ENCODE data around the gene NANOGP8.
"Not testable (repeated sequence)": the region's sequence is repeated elsewhere in the genome, so short reads cannot be mapped to it uniquely, and the experiment has no call there.

Gene NANOGP8

GRCh38 chr15:35085176-35085919 is at the start of gene NANOGP8:
TSS of gene NANOGP8 (minus strand) at chr15:35085295. CDS start at chr15:35085110, 185 bp downstream.
- DNase-seq = not testable (repeated sequence)

- no peak for DNase-seq
Measured at GRCh38 chr15:35134299-35134698, 49.2 kb upstream of the NANOGP8 start.

- no peak for DNase-seq
Measured at GRCh38 chr15:35130245-35130644, 45.1 kb upstream of the NANOGP8 start.

GRCh38 chr15:35129361-35129760 is 44.3 kb upstream of the NANOGP8 start:
- DNase-seq = no peak

GRCh38 chr15:35127717-35128116 is 42.6 kb upstream of the NANOGP8 start:
- DNase-seq = no peak

- DNase-seq = no peak
Measured at GRCh38 chr15:35126236-35126635, 41.1 kb upstream of the NANOGP8 start.

- no peak for DNase-seq
Measured at GRCh38 chr15:35123743-35124142, 38.6 kb upstream of the NANOGP8 start.

GRCh38 chr15:35121611-35122359 is 36.7 kb upstream of the NANOGP8 start:
- DNase-seq = no peak

- DNase-seq = no peak
Measured at GRCh38 chr15:35120173-35120572, 35.1 kb upstream of the NANOGP8 start.

GRCh38 chr15:35118960-35119359 is 33.9 kb upstream of the NANOGP8 start:
- no peak for DNase-seq

GRCh38 chr15:35117543-35118265 is 32.6 kb upstream of the NANOGP8 start:
- DNase-seq = no peak

- DNase-seq = no peak
Measured at GRCh38 chr15:35115155-35115725, 30.1 kb upstream of the NANOGP8 start.

- DNase-seq = no peak
Measured at GRCh38 chr15:35112346-35112745, 27.3 kb upstream of the NANOGP8 start.

- no peak for DNase-seq
Measured at GRCh38 chr15:35111861-35112260, 26.8 kb upstream of the NANOGP8 start.

GRCh38 chr15:35108453-35108852 is 23.4 kb upstream of the NANOGP8 start:
- no peak for DNase-seq

- DNase-seq = no peak
Measured at GRCh38 chr15:35107561-35107960, 22.5 kb upstream of the NANOGP8 start.

GRCh38 chr15:35107122-35107521 is 22.0 kb upstream of the NANOGP8 start:
- no peak for DNase-seq

- no peak for DNase-seq
Measured at GRCh38 chr15:35104526-35105147, 19.5 kb upstream of the NANOGP8 start.

- DNase-seq = no peak
Measured at GRCh38 chr15:35102186-35102585, 17.1 kb upstream of the NANOGP8 start.

- DNase-seq = no peak
Measured at GRCh38 chr15:35101335-35101734, 16.2 kb upstream of the NANOGP8 start.

- no peak for DNase-seq
Measured at GRCh38 chr15:35098737-35099136, 13.6 kb upstream of the NANOGP8 start.

- no peak for DNase-seq
Measured at GRCh38 chr15:35095941-35096340, 10.8 kb upstream of the NANOGP8 start.

- no peak for DNase-seq
Measured at GRCh38 chr15:35092846-35093245, 7.8 kb upstream of the NANOGP8 start.

Measured in NCI-H2171 treated with DMSO at 0.1 percent for 48 hours (cell line).